Measurements from ENCODE around the gene GPR85. TPM values are rescaled to one million over a fixed set of nuclear protein-coding genes. Genes with fewer than 3 reads are reported as not detected.
"Not testable (repeated sequence)": the region's sequence is repeated elsewhere in the genome, so short reads cannot be mapped to it uniquely, and the experiment has no call there.

GPR85 gene
- total RNA-seq, 2 donors from 2014 or later, result not detected

DNA sequence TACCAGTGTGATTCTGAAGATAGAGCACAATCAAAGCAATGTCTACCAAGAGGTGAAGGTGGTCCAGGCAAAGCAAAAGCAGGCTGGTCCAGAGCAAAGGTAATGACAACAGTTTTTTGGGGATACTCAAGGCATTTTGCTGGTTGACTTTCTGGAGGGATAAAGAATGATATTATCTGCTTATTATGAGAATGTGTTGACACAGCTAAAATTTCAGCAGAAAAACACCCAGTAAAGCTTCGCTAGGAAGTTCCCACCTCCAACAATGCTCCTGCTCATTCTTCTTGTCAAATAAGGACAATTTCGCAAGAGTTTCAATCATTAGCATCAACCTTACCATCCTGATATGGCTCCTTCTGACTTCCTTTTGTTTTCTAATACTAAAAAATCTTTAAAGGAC, 24.1 kb downstream of the GPR85 start:
- DNase-seq (no peak), ATAC-seq (no peak)
- Mint-ChIP-seq H3K36me3 (ENCODE audit: low read depth) (no peaks in the 10 kb centered on the region), H3K4me1 (peaks cover 2% of the 10 kb centered on the region), H3K27me3 (peaks cover 31% of the 10 kb centered on the region), H3K27ac (no peak overlapping the region), H3K4me3 (no peak overlapping the region)
- H3K9me3 ChIP-seq (ENCODE audit: control insufficient read depth, low read length, poor library complexity, severe bottlenecking), result no peaks in the 10 kb centered on the region

DNA sequence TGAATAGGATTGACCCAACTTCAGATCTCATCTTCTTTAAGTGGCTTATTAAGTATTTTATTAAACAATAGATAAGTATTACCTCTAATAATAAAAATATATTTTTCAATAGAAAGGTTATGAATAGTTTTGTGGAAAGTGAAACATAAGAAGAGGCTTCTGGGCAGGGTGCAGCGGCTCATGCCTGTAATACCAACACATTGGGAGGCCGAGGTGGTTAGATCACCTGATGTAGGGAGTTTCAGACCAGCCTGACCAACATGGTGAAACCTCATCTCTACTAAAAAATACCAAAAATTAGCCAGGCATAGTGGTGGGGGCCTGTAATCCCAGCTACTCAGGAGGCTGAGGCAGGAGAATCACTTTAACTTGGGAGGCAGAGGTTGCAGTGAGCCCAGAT, 26.5 kb downstream of the GPR85 start:
- H3K4me3 Mint-ChIP-seq, result no peak overlapping the region
- peaks cover 2% of the 10 kb centered on the region for H3K4me1 Mint-ChIP-seq
- DNase-seq (no peak), ATAC-seq (no peak)
- no peaks in the 10 kb centered on the region for H3K36me3 Mint-ChIP-seq (ENCODE audit: low read depth)
- no peak overlapping the region for H3K27ac Mint-ChIP-seq
- H3K27me3 Mint-ChIP-seq, result peaks cover 22% of the 10 kb centered on the region
- H3K9me3 ChIP-seq (ENCODE audit: control insufficient read depth, low read length, poor library complexity, severe bottlenecking), result no peaks in the 10 kb centered on the region

DNA sequence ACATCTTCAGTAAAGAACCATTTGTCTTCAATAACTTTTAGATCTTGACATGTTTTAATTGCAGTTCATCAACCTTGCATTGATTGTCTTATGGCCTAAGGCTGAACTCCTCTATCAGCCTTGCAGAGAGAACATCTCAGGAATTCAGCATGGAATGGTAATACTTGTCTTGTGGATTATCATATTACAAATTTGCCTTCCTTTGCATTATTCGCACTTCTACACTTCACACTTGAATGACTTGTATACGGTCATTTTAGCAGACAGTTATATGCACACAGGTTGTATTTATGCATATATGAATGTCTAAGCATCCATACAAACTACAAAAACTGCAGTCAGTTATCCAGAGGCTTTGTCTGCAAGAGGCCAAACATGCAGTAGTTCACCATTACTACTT, 31.7 kb downstream of the GPR85 start:
- DNase-seq (no peak), ATAC-seq (no peak)
- Mint-ChIP-seq H3K36me3 (ENCODE audit: low read depth) (no peaks in the 10 kb centered on the region), H3K4me1 (no peaks in the 10 kb centered on the region), H3K27ac (no peak overlapping the region), H3K4me3 (no peak overlapping the region), H3K27me3 (peaks cover 9% of the 10 kb centered on the region)
- no peaks in the 10 kb centered on the region for H3K9me3 ChIP-seq (ENCODE audit: control insufficient read depth, low read length, poor library complexity, severe bottlenecking)

DNA sequence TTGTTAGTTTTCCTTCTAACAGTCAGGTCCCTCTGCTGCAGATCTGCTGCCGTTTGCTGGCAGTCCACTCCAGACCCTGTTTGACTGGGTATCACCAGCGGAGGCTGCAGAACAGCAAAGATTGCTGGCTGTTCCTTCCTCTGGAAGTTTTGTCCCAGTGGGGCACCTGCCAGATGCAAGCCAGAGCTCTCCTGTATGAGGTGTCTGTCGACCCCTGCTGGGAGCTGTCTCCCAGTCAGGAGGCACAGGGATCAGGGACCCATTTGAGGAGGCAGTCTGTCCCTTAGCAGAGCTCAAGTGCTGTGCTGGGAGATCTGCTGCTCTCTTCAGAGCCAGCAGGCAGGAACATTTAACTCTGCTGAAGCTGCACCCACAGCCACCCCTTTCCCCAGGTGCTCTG, 32.4 kb downstream of the GPR85 start:
- H3K27me3 Mint-ChIP-seq, H3K4me3 Mint-ChIP-seq: not testable (repeated sequence)

DNA sequence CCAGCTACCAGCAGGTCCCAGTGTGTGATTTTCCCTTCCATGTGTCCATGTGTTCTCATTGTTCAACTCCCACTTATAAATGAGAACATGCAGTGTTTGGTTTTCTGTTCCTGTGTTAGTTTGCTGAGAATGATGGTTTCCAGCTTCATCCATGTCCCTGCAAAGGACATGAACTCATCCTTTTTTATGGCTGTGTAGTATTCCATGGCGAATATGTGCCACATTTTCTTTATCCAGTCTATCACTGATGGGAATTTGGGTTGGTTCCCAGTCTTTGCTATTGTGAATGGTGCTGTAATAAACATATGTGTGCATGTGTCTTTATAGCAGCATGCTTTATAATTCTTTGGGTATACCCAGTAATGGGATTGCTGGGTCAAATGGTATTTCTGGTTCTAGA, 37.4 kb downstream of the GPR85 start:
- DNase-seq; H3K4me3 Mint-ChIP-seq; H3K36me3 Mint-ChIP-seq (ENCODE audit: low read depth); H3K9me3 ChIP-seq (ENCODE audit: control insufficient read depth, low read length, poor library complexity, severe bottlenecking); ATAC-seq; H3K27ac Mint-ChIP-seq; H3K27me3 Mint-ChIP-seq; H3K4me1 Mint-ChIP-seq: not testable (repeated sequence)

More for the DNA sequence above, 32.4 kb downstream of the GPR85 start:
- not testable (repeated sequence) for H3K36me3 Mint-ChIP-seq (ENCODE audit: low read depth); H3K9me3 ChIP-seq (ENCODE audit: control insufficient read depth, low read length, poor library complexity, severe bottlenecking); H3K4me1 Mint-ChIP-seq; DNase-seq; ATAC-seq; H3K27ac Mint-ChIP-seq

DNA sequence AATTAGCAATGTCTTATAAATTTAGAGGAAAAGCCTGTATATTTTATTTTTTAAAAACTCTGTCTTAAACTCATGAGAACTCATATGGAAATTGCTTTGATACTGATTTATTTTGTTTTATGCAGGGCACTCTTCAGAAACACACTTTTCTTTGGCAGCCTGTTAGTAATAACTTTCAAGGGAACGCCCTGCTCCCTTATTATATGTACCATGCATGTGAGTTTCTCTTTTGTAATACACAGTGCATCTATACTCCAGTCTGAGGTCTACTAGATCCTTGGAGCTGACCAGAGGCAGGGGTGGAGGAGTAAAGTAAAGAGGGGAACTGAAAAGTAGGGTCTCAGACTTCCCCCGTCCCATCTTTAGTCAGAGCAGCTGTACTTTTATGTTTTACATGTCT, 40.2 kb downstream of the GPR85 start:
- peaks cover 22% of the 10 kb centered on the region for H3K27me3 Mint-ChIP-seq
- no peaks in the 10 kb centered on the region for H3K36me3 Mint-ChIP-seq (ENCODE audit: low read depth)
- no peak overlapping the region for H3K27ac Mint-ChIP-seq
- H3K4me3 Mint-ChIP-seq, result no peak overlapping the region
- DNase-seq (no peak), ATAC-seq (no peak)
- H3K9me3 ChIP-seq (ENCODE audit: control insufficient read depth, low read length, poor library complexity, severe bottlenecking), result no peaks in the 10 kb centered on the region
- no peaks in the 10 kb centered on the region for H3K4me1 Mint-ChIP-seq

DNA sequence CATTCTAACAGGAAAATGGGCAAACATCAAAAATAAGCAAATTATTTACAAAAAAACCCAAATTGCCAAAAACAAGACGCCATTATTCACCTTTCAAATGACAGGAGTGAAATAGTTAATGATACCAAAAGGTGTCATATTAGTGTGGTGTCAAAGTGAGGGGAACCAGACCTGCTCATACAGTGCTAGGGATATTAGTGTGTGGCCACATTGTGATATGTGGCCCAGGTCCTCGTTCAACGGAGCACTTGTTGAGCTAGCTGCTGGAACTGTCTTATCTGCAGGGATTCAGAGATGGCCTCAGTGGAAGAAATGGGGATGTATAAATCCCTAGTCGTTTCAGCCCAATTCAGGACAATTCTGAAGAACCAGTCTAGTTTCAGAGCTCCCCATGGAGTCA, 41.2 kb downstream of the GPR85 start:
- Mint-ChIP-seq H3K4me1 (no peaks in the 10 kb centered on the region), H3K4me3 (no peak overlapping the region), H3K27me3 (peaks cover 31% of the 10 kb centered on the region), H3K27ac (no peak overlapping the region), H3K36me3 (ENCODE audit: low read depth) (no peaks in the 10 kb centered on the region)
- no peaks in the 10 kb centered on the region for H3K9me3 ChIP-seq (ENCODE audit: control insufficient read depth, low read length, poor library complexity, severe bottlenecking)
- no peak for DNase-seq
- ATAC-seq, result no peak

DNA sequence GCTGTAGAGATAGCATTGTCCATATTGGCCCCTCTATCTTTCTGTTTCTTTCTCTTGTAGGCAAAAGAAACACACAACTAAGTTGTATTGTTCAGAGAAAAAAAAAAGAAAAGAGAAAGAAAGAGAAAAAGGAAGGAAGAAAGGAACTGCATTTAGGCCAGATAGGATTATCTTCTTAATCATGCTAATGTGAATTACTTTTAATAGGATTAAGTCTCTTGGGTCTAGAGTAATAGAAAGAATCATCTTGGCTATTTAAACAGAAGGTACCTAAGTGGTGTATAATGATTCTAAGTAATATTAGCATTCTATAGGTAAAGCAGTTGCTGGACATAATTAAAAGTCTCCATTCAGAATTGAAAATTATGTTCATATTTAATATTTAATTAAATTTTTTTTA, 42.2 kb downstream of the GPR85 start:
- ATAC-seq (no peak), DNase-seq (no peak)
- no peaks in the 10 kb centered on the region for H3K36me3 Mint-ChIP-seq (ENCODE audit: low read depth)
- H3K4me3 Mint-ChIP-seq, result no peak overlapping the region
- no peaks in the 10 kb centered on the region for H3K9me3 ChIP-seq (ENCODE audit: control insufficient read depth, low read length, poor library complexity, severe bottlenecking)
- H3K4me1 Mint-ChIP-seq, result no peaks in the 10 kb centered on the region
- H3K27ac Mint-ChIP-seq, result no peak overlapping the region
- H3K27me3 Mint-ChIP-seq, result peaks cover 31% of the 10 kb centered on the region

DNA sequence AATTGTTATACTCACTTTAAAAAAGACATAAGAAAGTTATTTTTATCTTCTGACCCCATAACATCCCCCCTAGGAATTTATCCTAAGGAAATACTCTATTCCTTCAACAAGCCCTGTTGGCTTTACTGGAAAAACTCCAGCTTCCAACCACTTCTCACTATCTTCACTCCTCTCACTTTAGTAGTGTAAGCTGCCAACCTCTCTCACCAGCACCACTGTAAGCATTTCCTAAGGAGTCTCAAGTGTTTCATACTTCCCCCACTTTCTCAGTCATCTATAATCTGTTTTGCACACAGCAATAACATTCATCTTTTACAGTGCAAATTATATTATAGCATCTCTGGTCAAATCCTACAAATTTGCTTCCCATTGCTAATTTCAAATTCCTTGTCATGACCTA, 45.8 kb downstream of the GPR85 start:
- peaks cover 44% of the 10 kb centered on the region for H3K27me3 Mint-ChIP-seq
- no peaks in the 10 kb centered on the region for H3K4me1 Mint-ChIP-seq
- ATAC-seq (no peak), DNase-seq (no peak)
- H3K9me3 ChIP-seq (ENCODE audit: control insufficient read depth, low read length, poor library complexity, severe bottlenecking), result no peaks in the 10 kb centered on the region
- H3K27ac Mint-ChIP-seq, result no peak overlapping the region
- H3K4me3 Mint-ChIP-seq, result no peak overlapping the region
- no peaks in the 10 kb centered on the region for H3K36me3 Mint-ChIP-seq (ENCODE audit: low read depth)

DNA sequence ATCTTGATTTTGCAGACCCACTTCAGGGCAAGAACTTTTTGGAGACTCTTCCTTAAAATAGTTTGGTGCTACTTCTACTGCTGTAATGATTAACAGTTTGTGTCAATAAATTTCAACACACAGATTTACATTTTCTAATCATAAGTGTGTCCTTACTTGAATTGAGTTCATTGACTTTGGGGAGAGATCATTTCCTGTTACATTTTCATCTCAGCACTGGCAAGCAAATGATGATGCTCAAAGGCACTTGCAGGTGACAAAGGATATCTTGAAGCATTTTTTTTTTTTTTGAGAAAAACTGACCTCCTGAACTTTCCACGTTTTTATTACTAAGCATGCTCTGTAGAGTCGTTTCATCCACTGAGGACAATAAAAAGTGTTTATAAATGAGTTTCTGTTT, 52.7 kb downstream of the GPR85 start:
- Mint-ChIP-seq H3K4me3 (no peak overlapping the region), H3K27me3 (peaks cover 30% of the 10 kb centered on the region), H3K36me3 (ENCODE audit: low read depth) (peaks cover 2% of the 10 kb centered on the region), H3K4me1 (no peaks in the 10 kb centered on the region), H3K27ac (no peak overlapping the region)
- no peaks in the 10 kb centered on the region for H3K9me3 ChIP-seq (ENCODE audit: control insufficient read depth, low read length, poor library complexity, severe bottlenecking)
- DNase-seq (no peak), ATAC-seq (no peak)

Other genes starting within 250 kb of the GPR85 start
- gene SMIM30, start 31.7 kb upstream of the GPR85 start, total RNA-seq, result 10 to 100 TPM in 1 of 2 donors, 1 to 10 TPM in 1; 9.3 to 10.8 TPM